Epithelial cell of esophagus (primary cell): Measurements from ENCODE around the gene DAZAP2.
A peak's percentile ranks its signal among the peaks of the same experiment; 100 is the strongest.

Source experiments
- DNase-seq: peaks from one replicate; pipeline ENCODE4 v3.0.0; 2010; ENCODE audit warnings: low read depth
- H3K4me3 ChIP-seq: 2 replicates; pipeline ENCODE4 v1.5.1; 2011; ENCODE audit warnings: mild to moderate bottlenecking, low read length, control low read depth
- CTCF ChIP-seq: IDR thresholded peaks from 2 replicates; pipeline ENCODE4 v1.5.1; 2011; ENCODE audit warnings: low read depth, mild to moderate bottlenecking, low read length, control low read depth, inconsistent platforms; ENCODE audit not compliant: insufficient read depth; ENCODE audit errors: missing control alignments

DAZAP2 gene

DNA sequence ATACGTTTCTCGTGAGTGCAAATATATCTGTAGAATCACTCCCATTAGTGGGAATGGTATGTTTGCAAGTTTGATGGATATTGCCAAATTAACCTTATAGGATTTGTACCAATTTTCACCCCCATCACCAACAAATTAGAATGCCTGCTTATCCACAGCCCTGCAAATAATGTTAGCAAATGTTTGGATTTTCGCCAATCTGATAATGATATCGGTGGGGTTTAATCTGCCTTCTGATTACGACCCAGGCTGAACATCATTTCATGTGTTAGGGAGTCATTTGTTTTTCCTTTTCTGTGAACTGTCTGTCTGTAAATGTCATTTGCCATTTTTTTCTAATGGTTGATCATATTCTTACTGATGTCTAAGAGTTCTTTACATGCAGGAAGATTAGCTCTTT lies 4.1 kb upstream of the DAZAP2 start:
- TF ChIP-seq CTCF, result no peak
- no peak for DNase-seq

DNA sequence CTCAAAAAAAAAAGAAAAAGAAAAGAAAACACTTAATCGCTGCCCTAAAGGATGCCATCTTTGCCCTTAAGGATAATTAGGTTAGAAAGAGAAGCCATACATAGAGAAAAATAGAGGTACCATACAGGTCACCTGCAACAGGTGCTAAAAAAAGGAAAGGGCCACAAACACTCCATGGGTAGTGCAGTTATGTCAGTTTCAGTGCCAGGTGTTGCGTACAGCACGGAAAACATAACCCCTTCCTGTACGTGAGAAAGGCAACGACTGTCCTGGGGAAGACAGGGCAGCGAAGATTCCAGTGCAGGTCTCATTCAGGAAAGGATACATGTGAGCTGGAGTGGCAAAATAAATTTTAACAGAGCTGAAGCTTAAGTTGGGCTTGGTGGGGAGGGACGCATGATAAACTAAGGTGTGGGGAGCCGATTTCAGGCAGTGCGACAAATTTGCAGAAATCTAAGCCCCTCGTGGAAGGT lies 553 bp upstream of the DAZAP2 start:
- DNase-seq, result peak; percentile 28
- H3K4me3 ChIP-seq, result peak overlapping the region; percentile 100
- TF ChIP-seq CTCF, result no peak

More for the DNA sequence above, 4.1 kb upstream of the DAZAP2 start:
- no peak overlapping the region for H3K4me3 ChIP-seq

DNA sequence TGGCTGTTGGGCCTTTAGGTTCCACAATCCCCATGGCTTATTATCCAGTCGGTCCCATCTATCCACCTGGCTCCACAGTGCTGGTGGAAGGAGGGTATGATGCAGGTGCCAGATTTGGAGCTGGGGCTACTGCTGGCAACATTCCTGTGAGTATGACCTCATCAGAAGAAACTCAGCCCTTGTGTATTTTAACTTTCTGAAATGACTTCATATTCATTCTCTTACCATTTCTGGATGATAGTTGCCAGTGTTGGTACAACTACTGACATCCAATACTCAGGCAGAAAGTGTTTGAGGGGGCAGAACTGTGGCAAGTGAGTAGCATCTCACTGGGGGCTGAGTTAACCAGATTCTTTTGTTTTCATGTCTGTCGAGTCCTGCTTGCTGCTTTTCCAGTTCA lies 2.3 kb downstream of the DAZAP2 start:
- peak; percentile 49 for DNase-seq
- no peak overlapping the region for H3K4me3 ChIP-seq
- no peak for TF ChIP-seq CTCF

DNA sequence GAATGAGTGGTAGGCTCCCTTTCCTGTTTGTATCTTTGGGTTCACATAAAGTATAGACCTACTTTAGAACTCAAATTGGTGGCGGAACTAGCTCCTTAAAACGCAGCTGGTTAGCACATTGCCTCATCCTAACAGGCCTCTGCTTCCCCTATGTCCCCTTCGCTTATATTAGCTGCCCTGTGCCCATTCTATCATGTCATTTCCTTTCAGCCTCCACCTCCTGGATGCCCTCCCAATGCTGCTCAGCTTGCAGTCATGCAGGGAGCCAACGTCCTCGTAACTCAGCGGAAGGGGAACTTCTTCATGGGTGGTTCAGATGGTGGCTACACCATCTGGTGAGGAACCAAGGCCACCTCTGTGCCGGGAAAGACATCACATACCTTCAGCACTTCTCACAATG lies 3.5 kb downstream of the DAZAP2 start:
- DNase-seq, result no peak

GRCh38 chr12:51242876-51243275 lies 4.2 kb downstream of the DAZAP2 start:
- TF ChIP-seq CTCF, result no peak
- no peak for DNase-seq
- no peak overlapping the region for H3K4me3 ChIP-seq

More for the DNA sequence above, 3.5 kb downstream of the DAZAP2 start:
- TF ChIP-seq CTCF, result no peak
- no peak overlapping the region for H3K4me3 ChIP-seq

- no peak for TF ChIP-seq CTCF
- DNase-seq, result no peak
Measured at GRCh38 chr12:51244269-51244668, 5.6 kb downstream of the DAZAP2 start.

GRCh38 chr12:51245476-51246253 lies 7.0 kb downstream of the DAZAP2 start:
- TF ChIP-seq CTCF, result no peak
- DNase-seq, result no peak
- H3K4me3 ChIP-seq, result no peak overlapping the region

More at GRCh38 chr12:51244269-51244668, 5.6 kb downstream of the DAZAP2 start:
- no peak overlapping the region for H3K4me3 ChIP-seq
